Measurements from ENCODE around the gene FIBP. TPM values are rescaled to one million over a fixed set of nuclear protein-coding genes. Genes with fewer than 3 reads are reported as not detected.
"Not testable (repeated sequence)": the region's sequence is repeated elsewhere in the genome, so short reads cannot be mapped to it uniquely, and the experiment has no call there.

Gene FIBP
- total and polyA plus RNA-seq, 7 experiments from 2014 or later: 25.9 to 78.3 (median 50.0) TPM

DNA sequence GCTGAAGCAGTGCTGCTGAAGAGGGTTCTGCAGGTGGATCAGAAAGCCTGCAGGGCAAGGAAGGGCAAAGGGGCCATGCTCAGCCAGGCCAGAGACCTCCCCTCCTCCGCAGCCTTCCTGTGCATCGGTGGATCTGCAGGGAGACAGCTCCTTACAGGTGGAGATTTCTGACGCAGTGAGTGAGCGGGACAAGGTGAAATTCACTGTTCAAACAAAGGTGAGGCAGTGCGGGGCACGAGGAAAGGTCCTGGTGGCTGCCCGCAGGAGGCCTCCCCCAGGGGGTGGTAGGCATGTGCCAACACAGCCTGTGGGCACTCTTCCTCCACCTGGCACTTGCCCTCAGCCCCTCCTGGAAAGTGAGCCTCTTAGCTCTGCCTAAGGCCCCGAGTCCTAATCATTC lies 38.9 kb downstream of the FIBP start:
- DNase-seq (peak in 1 of 9 donors; percentile 22), ATAC-seq (no peak)
- intact Hi-C loops (cut with micrococcal nuclease): no loop called here
- no peak overlapping the region for H3K27ac ChIP-seq (ENCODE audit: low read depth, low read length)
- Mint-ChIP-seq H3K9me3 (peaks cover 0 to 6% (median 0%) of the 10 kb centered on the region in 11 donors), H3K4me1 (peaks cover 13 to 18% (median 16%) of the 10 kb centered on the region in 7 donors), H3K27ac (no peak overlapping the region), H3K27me3 (no peaks in the 10 kb centered on the region), H3K36me3 (peaks cover 1 to 35% (median 22%) of the 10 kb centered on the region in 5 donors), H3K4me3 (peak overlapping the region in 1 of 10 donors; percentile 23)
- ChIA-PET CTCF (no interaction called here), POLR2A (interaction anchor here (0.7 to 1.8 kb wide), 3 partner anchors 9 to 189 kb away, joined by 3 to 5 read pairs (median 4); partner anchors contain the start of gene SNX32)
- peaks cover 13 to 37% (median 15%) of the 10 kb centered on the region in 3 experiments for H3K36me3 ChIP-seq (ENCODE audit: control insufficient read depth in 2 of 3, insufficient read depth in 3 of 3, low read length in 3 of 3)
- peaks cover 0 to 3% of the 10 kb centered on the region in 2 donors for H3K4me1 ChIP-seq (ENCODE audit: control insufficient read depth in 2 of 2, insufficient read depth in 2 of 2, low read length in 2 of 2)
- peaks cover 0 to 8% (median 0%) of the 10 kb centered on the region in 3 experiments for H3K9me3 ChIP-seq (ENCODE audit: control insufficient read depth in 2 of 3, low read length in 3 of 3)
- no peak overlapping the region for H3K4me3 ChIP-seq (ENCODE audit: low read length)
- no peaks in the 10 kb centered on the region for H3K27me3 ChIP-seq (ENCODE audit: control insufficient read depth in 2 of 2, insufficient read depth in 2 of 2, low read length in 2 of 2)

- POLR2A ChIA-PET: interaction anchor here (0.7 to 1.8 kb wide), 6 partner anchors 8 to 188 kb away, joined by 3 to 5 read pairs (median 4); partner anchors contain the start of gene SNX32
- H3K4me1 ChIP-seq (ENCODE audit: control insufficient read depth in 2 of 2, insufficient read depth in 2 of 2, low read length in 2 of 2); H3K27me3 Mint-ChIP-seq; DNase-seq; H3K4me3 Mint-ChIP-seq; ATAC-seq; H3K9me3 Mint-ChIP-seq; H3K27me3 ChIP-seq (ENCODE audit: control insufficient read depth in 2 of 2, insufficient read depth in 2 of 2, low read length in 2 of 2); H3K9me3 ChIP-seq (ENCODE audit: control insufficient read depth in 2 of 3, low read length in 3 of 3); H3K27ac ChIP-seq (ENCODE audit: low read depth, low read length); intact Hi-C loops (cut with micrococcal nuclease); H3K4me3 ChIP-seq (ENCODE audit: low read length): not testable (repeated sequence)
- peaks cover 7 to 11% (median 10%) of the 10 kb centered on the region in 7 donors for H3K4me1 Mint-ChIP-seq
- H3K36me3 ChIP-seq (ENCODE audit: control insufficient read depth in 2 of 3, insufficient read depth in 3 of 3, low read length in 3 of 3): peaks cover 6 to 30% (median 10%) of the 10 kb centered on the region in 3 experiments
- H3K27ac Mint-ChIP-seq: peak overlapping the region in 2 of 9 donors; percentile 38 to 58
- CTCF ChIA-PET: interaction anchor here (0.6 to 1.2 kb wide), 2 partner anchors 31 to 108 kb away, joined by 3 read pairs; no protein-coding TSS in a partner anchor
- peaks cover 0 to 29% (median 15%) of the 10 kb centered on the region in 5 donors for H3K36me3 Mint-ChIP-seq
These were observed 39.6 kb downstream of the FIBP start for GRCh38 chr11:65848693-65849092.

DNA sequence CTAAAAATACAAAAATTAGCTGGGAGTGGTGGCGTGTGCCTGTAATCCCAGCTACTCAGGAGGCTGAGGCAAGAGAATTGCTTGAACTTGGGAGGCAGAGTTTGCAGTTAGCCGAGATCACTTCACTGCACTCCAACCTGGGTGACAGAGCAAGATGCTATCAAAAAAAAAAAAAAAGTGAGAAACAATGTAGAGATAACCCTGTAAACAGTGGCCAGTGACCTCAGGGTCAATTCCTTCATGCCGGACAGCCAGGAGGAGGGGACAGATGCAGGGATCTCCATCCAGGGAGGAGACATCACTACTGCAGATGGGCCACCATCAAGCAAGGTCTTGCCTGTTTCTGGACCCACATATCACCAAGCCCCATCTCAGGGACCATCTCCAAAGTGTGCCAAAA lies 40.5 kb downstream of the FIBP start:
- no peak overlapping the region for H3K4me3 Mint-ChIP-seq
- ChIA-PET POLR2A (interaction anchor here (1.0 to 1.4 kb wide), 3 partner anchors 10 to 43 kb away, joined by 3 to 5 read pairs (median 3); partner anchors contain the start of gene CCDC85B), CTCF (interaction anchor here (0.7 to 1.5 kb wide), 3 partner anchors 15 to 225 kb away, joined by 3 to 4 read pairs (median 3); no protein-coding TSS in a partner anchor)
- H3K9me3 ChIP-seq (ENCODE audit: control insufficient read depth in 2 of 3, low read length in 3 of 3): peaks cover 0 to 8% (median 0%) of the 10 kb centered on the region in 3 experiments
- no peak overlapping the region for H3K4me3 ChIP-seq (ENCODE audit: low read length)
- H3K4me1 ChIP-seq (ENCODE audit: control insufficient read depth in 2 of 2, insufficient read depth in 2 of 2, low read length in 2 of 2): no peaks in the 10 kb centered on the region
- H3K27ac ChIP-seq (ENCODE audit: low read depth, low read length): no peak overlapping the region
- no peak for ATAC-seq
- H3K9me3 Mint-ChIP-seq: peaks cover 0 to 6% (median 0%) of the 10 kb centered on the region in 11 donors
- H3K27me3 Mint-ChIP-seq: no peaks in the 10 kb centered on the region
- DNase-seq: no peak
- H3K36me3 Mint-ChIP-seq: peaks cover 0 to 20% (median 10%) of the 10 kb centered on the region in 5 donors
- no peaks in the 10 kb centered on the region for H3K27me3 ChIP-seq (ENCODE audit: control insufficient read depth in 2 of 2, insufficient read depth in 2 of 2, low read length in 2 of 2)
- H3K4me1 Mint-ChIP-seq: peaks cover 3 to 6% (median 4%) of the 10 kb centered on the region in 7 donors
- peak overlapping the region in 2 of 9 donors; percentile 33 to 42 for H3K27ac Mint-ChIP-seq
- intact Hi-C loops (cut with micrococcal nuclease): no loop called here
- H3K36me3 ChIP-seq (ENCODE audit: control insufficient read depth in 2 of 3, insufficient read depth in 3 of 3, low read length in 3 of 3): peaks cover 0 to 21% (median 10%) of the 10 kb centered on the region in 3 experiments

GRCh38 chr11:65844231-65844872 lies 43.9 kb downstream of the FIBP start:
- no peaks in the 10 kb centered on the region for H3K36me3 ChIP-seq (ENCODE audit: control insufficient read depth in 2 of 3, insufficient read depth in 3 of 3, low read length in 3 of 3)
- Mint-ChIP-seq H3K9me3 (no peaks in the 10 kb centered on the region), H3K4me1 (peaks cover 0 to 1% (median 0%) of the 10 kb centered on the region in 7 donors), H3K36me3 (no peaks in the 10 kb centered on the region), H3K27ac (no peak overlapping the region), H3K27me3 (no peaks in the 10 kb centered on the region), H3K4me3 (no peak overlapping the region)
- no peaks in the 10 kb centered on the region for H3K27me3 ChIP-seq (ENCODE audit: control insufficient read depth in 2 of 2, insufficient read depth in 2 of 2, low read length in 2 of 2)
- POLR2A ChIA-PET: interaction anchor here (1.3 to 1.7 kb wide), 2 partner anchors 11 to 15 kb away, joined by 4 to 5 read pairs; partner anchors contain the start of gene SNX32
- no peak for DNase-seq
- intact Hi-C loops (cut with micrococcal nuclease): no loop called here
- H3K4me3 ChIP-seq (ENCODE audit: low read length): no peak overlapping the region
- CTCF ChIA-PET: interaction anchor here (0.7 to 1.3 kb wide), 2 partner anchors 8 to 66 kb away, joined by 3 read pairs; no protein-coding TSS in a partner anchor
- no peaks in the 10 kb centered on the region for H3K4me1 ChIP-seq (ENCODE audit: control insufficient read depth in 2 of 2, insufficient read depth in 2 of 2, low read length in 2 of 2)
- H3K9me3 ChIP-seq (ENCODE audit: control insufficient read depth in 2 of 3, low read length in 3 of 3): no peaks in the 10 kb centered on the region
- ATAC-seq: no peak
- no peak overlapping the region for H3K27ac ChIP-seq (ENCODE audit: low read depth, low read length)

DNA sequence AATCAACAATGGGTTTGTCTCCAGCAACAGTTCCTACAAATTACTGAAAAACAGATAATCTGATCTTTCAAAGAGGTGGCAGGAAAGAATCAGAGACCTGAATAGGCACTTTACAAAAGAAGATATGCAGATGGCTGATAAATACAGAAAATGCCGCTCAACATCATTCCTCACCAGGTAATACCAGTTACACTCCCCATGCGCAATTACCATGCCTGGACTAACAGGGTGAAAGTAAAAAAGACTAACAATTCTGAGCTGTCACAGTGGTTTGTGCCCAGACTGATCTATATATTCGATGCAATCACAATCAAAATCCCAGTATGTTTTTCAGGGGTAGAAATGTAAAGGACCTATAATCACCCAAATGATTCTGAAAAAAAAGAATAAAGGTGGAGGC lies 44.5 kb downstream of the FIBP start:
- Histone ChIP-seq H3K27ac (ENCODE audit: low read depth, low read length) (no peak overlapping the region), H3K36me3 (ENCODE audit: control insufficient read depth in 2 of 3, insufficient read depth in 3 of 3, low read length in 3 of 3) (no peaks in the 10 kb centered on the region), H3K4me3 (ENCODE audit: low read length) (no peak overlapping the region), H3K9me3 (ENCODE audit: control insufficient read depth in 2 of 3, low read length in 3 of 3) (no peaks in the 10 kb centered on the region), H3K4me1 (ENCODE audit: control insufficient read depth in 2 of 2, insufficient read depth in 2 of 2, low read length in 2 of 2) (no peaks in the 10 kb centered on the region), H3K27me3 (ENCODE audit: control insufficient read depth in 2 of 2, insufficient read depth in 2 of 2, low read length in 2 of 2) (no peaks in the 10 kb centered on the region)
- H3K36me3 Mint-ChIP-seq: no peaks in the 10 kb centered on the region
- H3K27ac Mint-ChIP-seq: no peak overlapping the region
- no peaks in the 10 kb centered on the region for H3K9me3 Mint-ChIP-seq
- H3K27me3 Mint-ChIP-seq: no peaks in the 10 kb centered on the region
- no peak overlapping the region for H3K4me3 Mint-ChIP-seq
- peaks cover 0 to 1% (median 0%) of the 10 kb centered on the region in 7 donors for H3K4me1 Mint-ChIP-seq
- POLR2A ChIA-PET: interaction anchor here (1.3 kb wide), 1 partner anchor 16 kb away, joined by 5 read pairs; no protein-coding TSS in a partner anchor
- no peak for ATAC-seq
- CTCF ChIA-PET: interaction anchor here (0.7 to 1.0 kb wide), 2 partner anchors 17 to 284 kb away, joined by 3 to 4 read pairs; no protein-coding TSS in a partner anchor
- DNase-seq: no peak
- intact Hi-C loops (cut with micrococcal nuclease): no loop called here

DNA sequence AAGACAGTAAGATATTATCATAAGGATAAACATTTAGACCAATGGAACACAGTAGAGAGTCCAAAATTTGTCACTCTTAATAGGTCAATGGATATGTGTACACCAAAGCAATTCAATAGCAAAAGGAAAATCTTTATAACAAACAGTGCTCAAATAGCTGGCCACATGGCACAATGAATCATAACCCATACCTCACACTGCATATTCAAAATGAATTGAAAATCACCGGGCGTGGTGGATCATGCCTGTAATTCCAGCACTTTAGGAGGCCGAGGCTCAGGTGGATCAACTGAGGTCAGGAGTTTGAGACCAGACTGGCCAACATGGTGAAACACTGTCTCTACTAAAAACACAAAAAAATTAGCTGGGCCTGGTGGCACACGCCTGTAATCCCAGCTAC lies 46.1 kb downstream of the FIBP start:
- no peak overlapping the region for H3K27ac Mint-ChIP-seq
- CTCF ChIA-PET: interaction anchor here (0.6 kb wide), 1 partner anchor 10 kb away, joined by 3 read pairs; no protein-coding TSS in a partner anchor
- Histone ChIP-seq H3K4me1 (ENCODE audit: control insufficient read depth in 2 of 2, insufficient read depth in 2 of 2, low read length in 2 of 2) (no peaks in the 10 kb centered on the region), H3K9me3 (ENCODE audit: control insufficient read depth in 2 of 3, low read length in 3 of 3) (no peaks in the 10 kb centered on the region), H3K27me3 (ENCODE audit: control insufficient read depth in 2 of 2, insufficient read depth in 2 of 2, low read length in 2 of 2) (no peaks in the 10 kb centered on the region), H3K36me3 (ENCODE audit: control insufficient read depth in 2 of 3, insufficient read depth in 3 of 3, low read length in 3 of 3) (no peaks in the 10 kb centered on the region), H3K27ac (ENCODE audit: low read depth, low read length) (no peak overlapping the region), H3K4me3 (ENCODE audit: low read length) (no peak overlapping the region)
- intact Hi-C loops (cut with micrococcal nuclease): no loop called here
- H3K4me3 Mint-ChIP-seq: no peak overlapping the region
- POLR2A ChIA-PET: interaction anchor here (0.6 kb wide), 1 partner anchor 47 kb away, joined by 3 read pairs; no protein-coding TSS in a partner anchor
- peaks cover 0 to 1% (median 0%) of the 10 kb centered on the region in 7 donors for H3K4me1 Mint-ChIP-seq
- H3K27me3 Mint-ChIP-seq: no peaks in the 10 kb centered on the region
- H3K36me3 Mint-ChIP-seq: no peaks in the 10 kb centered on the region
- no peak for ATAC-seq
- H3K9me3 Mint-ChIP-seq: no peaks in the 10 kb centered on the region
- DNase-seq: no peak
